ENCODE results near the gene HRH4.

- TF ChIP-seq POLR2AphosphoS5 (IDR thresholded peaks at IDR 0.05; ENCODE audit: low read depth, low read length) (no peak), POLR2A (IDR thresholded peaks at IDR 0.05; ENCODE audit: low read depth, low read length) (no peak), TAF1 (IDR thresholded peaks at IDR 0.05; ENCODE audit: low read depth, low read length) (no peak), SPI1 (IDR thresholded peaks at IDR 0.05; ENCODE audit: low read depth, low read length) (no peak), POU2F2 (IDR thresholded peaks at IDR 0.05; ENCODE audit: low read depth, low read length) (no peak), PAX5 (IDR thresholded peaks at IDR 0.05; ENCODE audit: insufficient read depth, low read length, severe bottlenecking) (no peak)
Observed at GRCh38 chr18:24461996-24462395, 1.6 kb downstream of the HRH4 start.
